GM12865 (cell line): Measurements from ENCODE around the gene SOWAHD.

Experiments used
- DNase-seq: peaks from one replicate; pipeline ENCODE4 v3.0.0; 2010; ENCODE audit warnings: low read depth
- H3K4me3 ChIP-seq: 2 replicates; pipeline ENCODE4 v1.5.1; 2011; ENCODE audit warnings: mild to moderate bottlenecking, low read depth, low read length, control low read depth
- TF ChIP-seq, protein P1 (sequence below): IDR thresholded peaks from 2 replicates; pipeline ENCODE4 v1.5.1; 2011; ENCODE audit warnings: low read length, control low read depth, low read depth, inconsistent platforms; ENCODE audit not compliant: insufficient read depth; ENCODE audit errors: missing control alignments

Gene SOWAHD, protein sequence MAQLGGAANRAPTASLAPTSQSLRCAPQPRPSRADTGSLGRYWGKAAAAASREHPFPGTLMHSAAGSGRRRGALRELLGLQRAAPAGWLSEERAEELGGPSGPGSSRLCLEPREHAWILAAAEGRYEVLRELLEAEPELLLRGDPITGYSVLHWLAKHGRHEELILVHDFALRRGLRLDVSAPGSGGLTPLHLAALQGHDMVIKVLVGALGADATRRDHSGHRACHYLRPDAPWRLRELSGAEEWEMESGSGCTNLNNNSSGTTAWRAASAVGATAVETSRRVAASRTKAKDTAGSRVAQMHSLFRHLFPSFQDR

GRCh38 chrX:119757979-119758730 lies at the start of gene SOWAHD:
Gene SOWAHD (plus strand): TSS chrX:119758588. CDS start chrX:119758668, 80 bp downstream.
- DNase-seq: peak; percentile 60
- TF ChIP-seq, protein P1, sequence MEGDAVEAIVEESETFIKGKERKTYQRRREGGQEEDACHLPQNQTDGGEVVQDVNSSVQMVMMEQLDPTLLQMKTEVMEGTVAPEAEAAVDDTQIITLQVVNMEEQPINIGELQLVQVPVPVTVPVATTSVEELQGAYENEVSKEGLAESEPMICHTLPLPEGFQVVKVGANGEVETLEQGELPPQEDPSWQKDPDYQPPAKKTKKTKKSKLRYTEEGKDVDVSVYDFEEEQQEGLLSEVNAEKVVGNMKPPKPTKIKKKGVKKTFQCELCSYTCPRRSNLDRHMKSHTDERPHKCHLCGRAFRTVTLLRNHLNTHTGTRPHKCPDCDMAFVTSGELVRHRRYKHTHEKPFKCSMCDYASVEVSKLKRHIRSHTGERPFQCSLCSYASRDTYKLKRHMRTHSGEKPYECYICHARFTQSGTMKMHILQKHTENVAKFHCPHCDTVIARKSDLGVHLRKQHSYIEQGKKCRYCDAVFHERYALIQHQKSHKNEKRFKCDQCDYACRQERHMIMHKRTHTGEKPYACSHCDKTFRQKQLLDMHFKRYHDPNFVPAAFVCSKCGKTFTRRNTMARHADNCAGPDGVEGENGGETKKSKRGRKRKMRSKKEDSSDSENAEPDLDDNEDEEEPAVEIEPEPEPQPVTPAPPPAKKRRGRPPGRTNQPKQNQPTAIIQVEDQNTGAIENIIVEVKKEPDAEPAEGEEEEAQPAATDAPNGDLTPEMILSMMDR: no peak
- H3K4me3 ChIP-seq: peak within 1 kb of the TSS; percentile 62

GRCh38 chrX:119708936-119709335 lies 49.5 kb upstream of the SOWAHD start:
- TF ChIP-seq, protein P1: no peak
- no peak for DNase-seq
- H3K4me3 ChIP-seq: no peak overlapping the region

DNA sequence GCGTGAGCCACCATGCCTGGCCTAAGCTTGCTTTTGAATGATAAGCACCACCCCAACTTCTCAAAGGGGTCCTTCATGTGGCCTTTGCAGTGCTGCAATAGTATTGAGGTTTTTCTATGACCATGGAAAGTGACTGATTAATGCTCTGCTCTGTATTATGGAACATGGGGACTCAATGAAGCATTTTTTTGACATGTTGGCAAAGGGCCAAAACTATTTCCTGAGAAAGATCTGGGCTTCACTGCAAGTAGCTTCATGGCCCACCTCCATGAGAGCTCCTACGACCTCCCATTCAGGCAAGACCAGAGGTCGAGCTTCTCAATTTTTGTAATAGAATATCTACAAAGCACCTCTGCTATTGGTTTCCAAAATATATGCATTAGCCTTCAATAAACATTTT lies 48.8 kb upstream of the SOWAHD start:
- DNase-seq: no peak
- TF ChIP-seq, protein P1: no peak
- H3K4me3 ChIP-seq: no peak overlapping the region

DNA sequence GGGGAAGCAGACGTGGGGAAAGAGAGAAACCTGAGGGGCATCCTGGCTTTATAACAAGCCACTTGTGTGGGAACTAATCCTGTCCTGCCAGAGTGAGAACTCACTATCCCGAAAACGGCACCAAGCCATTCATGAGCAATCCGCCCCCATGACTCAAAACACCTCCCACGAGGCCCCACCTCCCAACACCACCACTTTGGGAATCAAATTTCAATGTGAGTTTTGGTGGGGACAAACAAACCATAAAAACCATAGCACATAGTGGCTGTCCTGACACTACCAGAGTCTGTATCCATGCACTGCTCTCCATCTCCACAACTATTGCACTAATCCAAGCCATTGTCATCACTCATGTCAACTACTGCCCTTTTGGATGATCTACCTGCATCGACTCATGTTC lies 36.9 kb upstream of the SOWAHD start:
- no peak for DNase-seq
- TF ChIP-seq, protein P1: no peak
- H3K4me3 ChIP-seq: no peak overlapping the region

DNA sequence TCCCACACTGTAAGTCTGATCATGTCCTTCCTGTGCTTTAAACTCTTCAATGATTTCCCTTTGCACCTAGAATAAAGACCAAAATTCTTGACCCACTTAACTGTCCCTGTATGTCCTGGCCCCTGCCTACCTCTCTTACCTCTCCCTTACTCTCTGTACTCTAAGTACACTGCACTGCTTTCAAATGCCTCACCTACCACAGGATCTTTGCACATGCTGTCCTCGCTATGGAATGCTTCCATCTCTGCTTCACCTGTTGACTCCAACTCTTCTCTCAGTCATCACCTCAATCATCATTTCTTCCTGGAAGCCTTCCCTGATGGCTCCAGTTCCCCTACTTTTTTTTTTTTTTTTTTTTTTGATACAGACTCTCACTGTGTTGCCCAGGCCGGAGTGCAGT lies 36.5 kb upstream of the SOWAHD start:
- TF ChIP-seq, protein P1: no peak
- DNase-seq: no peak
- no peak overlapping the region for H3K4me3 ChIP-seq

DNA sequence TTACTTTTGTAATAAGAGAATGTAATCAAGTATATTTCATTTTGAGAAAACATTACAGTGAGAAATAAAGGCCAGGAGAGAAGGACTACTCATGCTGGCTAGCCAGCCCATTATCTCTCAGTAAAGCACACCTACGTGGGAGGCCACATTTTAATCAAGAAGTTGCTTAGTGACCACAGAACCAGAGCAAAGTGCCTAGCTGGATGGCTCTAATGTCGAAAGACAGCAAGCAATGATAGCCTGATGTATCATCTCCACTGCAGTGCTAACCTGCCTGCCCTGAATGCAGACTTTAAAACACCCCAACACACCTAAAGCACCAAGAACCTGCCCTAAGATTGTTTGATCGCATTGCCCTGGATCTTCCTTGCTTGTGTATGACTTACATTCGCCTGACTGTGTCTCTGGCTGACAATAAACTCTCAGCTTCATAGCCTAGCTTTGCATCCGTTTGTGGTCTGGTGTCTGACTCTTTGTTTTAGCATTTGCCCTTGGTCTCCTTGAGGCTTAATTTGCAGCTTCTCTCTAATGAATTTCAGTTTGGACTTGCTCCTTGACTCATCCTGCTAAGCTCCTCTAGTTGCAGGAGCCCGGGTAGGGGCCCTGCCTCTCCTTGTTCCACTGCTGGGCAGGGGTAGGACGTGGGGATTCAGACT lies 31.4 kb upstream of the SOWAHD start:
- TF ChIP-seq, protein P1: no peak
- no peak overlapping the region for H3K4me3 ChIP-seq
- DNase-seq: peak; percentile 23
